GM19395 (cell line): ENCODE data around the gene CUBN.

Experiments
- ATAC-seq: cut with Tn5 transposase; IDR thresholded peaks from one replicate; pipeline ENCODE4 v1.9.1; 2021; ENCODE audit warnings: mild to moderate bottlenecking, moderate library complexity; ENCODE audit not compliant: unreplicated experiment

The CUBN gene

DNA sequence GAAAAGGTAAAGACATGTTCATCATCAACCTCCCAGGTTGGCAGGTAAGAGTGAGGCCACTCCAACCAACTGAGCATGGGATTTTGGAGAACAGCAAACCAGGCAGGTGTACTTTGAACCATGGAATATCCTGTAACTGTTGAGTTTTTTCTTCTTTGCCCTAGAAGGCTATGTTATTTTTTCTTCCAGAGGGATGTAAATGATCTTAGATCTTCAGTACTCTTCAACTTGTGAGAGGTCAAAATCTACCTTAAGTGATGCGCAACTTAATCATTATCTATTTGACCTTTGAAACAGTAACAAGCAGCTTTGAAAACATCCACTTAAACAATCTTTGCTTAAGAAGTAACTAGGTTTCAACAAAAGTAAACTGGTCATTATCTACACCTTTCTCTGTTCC is at the start of gene CUBN:
TSS of gene CUBN (minus strand) at position 71 of the 400 bp plus-strand sequence. CDS start at position 25, 46 bp downstream.
- no peak for ATAC-seq

DNA sequence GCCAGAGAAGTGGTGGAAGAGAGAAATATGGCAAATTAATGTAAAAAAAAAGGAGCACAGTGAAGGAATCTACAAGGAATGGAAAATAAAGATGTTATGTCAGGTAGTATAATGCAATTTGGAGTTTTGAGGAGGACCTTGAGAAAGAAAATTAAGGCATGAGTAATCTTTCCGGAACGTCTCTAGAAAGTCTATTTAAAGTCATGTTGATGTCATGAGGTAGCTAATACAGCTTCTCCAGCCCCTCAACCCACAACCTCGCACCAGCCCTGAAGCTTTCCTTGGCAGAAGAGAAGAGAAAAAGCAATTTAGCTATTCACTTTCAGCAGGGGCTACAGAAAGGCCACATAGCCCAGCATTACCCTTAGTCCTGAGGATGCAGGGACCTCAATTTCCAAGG is 49.4 kb upstream of the CUBN start:
- ATAC-seq = no peak

DNA sequence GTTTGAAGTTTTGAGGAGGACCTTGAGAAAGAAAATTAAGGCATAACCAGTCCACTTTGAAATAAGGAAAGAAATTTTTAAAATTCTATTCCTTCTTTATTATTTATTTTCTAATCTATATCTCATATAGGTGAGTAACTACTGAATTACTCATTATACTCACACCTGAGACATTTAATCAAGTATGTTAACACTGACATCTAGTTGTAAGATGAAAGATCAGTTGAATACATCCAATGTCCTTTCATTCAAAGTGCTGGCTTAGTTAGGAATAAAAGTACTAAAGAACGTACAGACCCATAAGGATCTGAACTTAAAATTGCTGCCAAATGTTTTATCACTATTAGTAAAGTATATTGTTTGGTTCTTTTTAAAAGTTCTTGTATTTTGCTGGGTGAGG is 48.4 kb upstream of the CUBN start:
- no peak for ATAC-seq

DNA sequence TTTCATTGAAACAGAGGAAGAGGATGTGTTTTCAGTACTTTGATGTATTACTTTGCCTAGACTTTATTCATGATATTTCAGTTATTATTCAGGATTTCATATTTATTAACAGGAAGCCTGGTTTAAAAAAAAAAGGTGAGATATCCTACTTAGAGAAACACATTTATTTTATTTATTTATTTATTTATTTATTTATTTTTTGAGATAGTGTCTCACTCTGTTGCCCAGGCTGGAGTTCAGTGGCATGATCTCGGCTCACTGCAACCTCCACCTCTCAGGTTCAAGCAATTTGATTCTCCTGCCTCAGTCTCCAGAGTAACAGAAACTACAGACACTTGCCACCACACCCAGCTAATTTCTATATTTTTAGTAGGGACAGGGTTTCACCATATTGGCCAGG is 47.4 kb upstream of the CUBN start:
- ATAC-seq = no peak

DNA sequence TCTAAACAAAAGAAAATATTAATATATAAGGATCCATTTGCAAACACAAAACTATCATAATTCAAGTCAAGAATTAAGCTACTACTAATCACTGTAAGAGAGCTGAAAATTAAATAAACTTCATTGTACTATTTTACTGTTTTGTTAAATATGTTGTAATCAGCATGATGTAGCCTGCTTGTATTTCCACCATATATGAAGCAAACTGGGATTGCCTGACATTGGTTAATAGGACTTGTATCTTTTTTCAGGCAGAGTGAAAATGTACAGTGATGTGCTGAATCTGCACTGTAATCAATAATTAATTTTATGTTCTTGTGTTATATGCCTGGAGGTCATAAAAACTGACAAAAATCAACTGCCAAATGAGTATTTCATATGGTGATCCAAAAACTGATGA is 46.5 kb upstream of the CUBN start:
- no peak for ATAC-seq

DNA sequence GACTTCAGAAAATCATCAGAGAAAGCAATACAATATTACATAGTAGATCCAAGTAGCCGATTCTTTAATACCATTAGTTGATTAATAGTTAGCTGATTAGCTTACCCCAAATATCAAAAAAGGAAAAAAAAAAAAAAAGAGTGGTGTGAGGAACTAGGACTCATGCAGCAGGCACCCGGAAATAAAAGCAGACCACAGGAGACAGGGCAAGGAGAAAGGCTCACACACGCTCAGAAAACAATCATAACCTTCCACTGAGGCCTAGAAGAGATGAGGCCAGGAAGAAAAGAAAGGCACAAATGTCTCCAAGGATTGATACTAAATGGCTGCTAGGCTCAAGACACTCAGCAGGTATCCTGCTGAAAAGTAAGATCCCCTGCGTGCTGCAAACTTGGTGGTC is 45.9 kb upstream of the CUBN start:
- ATAC-seq = no peak

DNA sequence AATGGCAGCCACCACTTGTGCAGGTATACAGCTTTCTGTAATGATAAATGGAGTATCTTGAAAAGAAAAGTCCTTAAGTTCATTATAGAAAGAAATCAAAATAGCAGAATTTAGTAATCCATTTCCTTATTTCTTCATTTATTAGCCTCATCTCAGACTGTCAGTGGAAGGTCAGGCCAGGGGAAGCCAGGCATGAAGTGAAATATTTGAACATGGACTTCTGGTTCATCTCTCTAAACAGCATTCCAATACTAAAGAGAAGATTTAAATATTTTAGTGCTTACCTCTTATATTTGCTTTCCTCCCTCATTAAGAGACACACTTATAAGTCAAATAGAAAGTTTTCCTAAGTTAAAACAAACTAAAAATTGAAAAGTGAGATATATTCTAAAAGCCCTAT is 45.0 kb upstream of the CUBN start:
- no peak for ATAC-seq

DNA sequence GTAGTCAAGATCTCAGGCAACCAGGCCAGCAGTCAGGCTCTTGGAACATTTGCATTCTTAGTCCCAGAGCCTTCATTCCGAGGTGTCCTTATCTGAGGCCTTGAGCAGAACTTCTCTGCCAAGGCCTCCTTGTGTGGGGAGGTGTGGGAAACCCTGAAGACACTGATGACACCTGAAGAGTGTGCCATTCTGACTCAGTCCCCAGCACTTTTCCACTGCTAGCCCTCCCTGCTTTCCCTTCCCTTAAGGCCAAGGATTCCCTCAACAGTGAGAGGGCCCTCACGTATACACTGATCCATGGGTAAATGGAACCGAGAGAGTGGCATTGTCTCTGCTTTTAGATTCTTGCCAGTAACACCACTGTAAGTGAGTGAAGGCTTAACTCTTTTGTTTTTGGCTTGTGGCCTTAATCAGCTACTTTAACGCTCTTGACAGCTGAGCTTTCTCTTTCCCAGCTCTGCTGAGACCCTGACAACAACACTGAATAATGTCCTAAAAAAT is 41.6 kb upstream of the CUBN start:
- ATAC-seq = no peak

DNA sequence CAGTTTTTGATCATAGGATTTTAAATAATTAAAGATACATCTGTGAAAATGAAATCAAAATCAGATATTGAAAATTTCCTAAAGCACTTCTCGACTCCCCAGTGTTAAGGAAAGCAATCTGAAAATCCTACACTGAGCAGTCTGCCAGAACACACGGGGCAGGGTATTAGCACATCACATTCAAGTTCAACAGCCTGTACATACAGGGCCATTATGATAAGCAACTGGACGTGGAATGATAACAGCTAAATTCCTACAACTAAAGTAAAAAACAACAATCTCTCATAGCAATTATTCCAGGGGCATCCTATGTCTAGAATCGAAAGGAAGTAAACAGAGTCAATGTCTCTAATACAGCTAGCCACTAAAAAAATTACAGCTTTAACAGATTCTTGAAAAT is 40.2 kb upstream of the CUBN start:
- ATAC-seq = no peak

DNA sequence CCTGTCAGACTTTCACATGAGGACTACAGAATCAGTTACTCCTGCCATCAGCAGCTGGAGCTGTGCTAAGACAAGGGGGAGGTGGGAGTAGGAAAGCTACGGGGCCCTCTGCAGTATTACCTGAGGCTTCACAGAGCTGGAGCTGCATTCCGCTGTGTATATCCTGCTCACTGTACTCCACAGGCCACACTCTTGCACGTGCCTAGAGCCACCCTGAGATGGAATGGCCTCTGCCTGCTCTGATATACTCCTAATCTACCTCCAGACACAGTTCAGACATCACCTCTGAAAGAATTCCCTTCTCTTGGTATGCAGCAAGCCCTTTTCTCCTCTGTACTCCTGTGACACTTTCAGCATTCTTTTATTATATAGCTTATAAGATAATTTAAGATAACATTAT is 37.1 kb upstream of the CUBN start:
- ATAC-seq = no peak

DNA sequence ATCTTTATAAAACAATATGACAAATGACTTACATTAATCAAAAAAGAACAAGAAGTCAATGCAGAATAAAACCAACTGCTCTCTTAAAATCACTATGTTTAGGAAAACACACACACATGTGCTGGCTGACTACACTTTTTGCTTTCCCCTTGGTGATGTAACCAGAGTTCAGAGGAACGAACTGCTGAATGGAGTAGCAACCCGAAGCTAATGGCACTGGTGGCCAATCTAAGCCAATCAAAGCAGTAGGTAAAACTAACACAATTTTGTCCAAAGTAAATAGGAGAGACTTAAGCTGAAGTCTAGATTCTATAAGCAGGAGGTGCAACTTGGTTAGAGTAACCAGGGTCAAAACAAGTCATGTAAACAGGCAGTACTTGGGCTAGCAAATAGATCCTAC is 33.2 kb upstream of the CUBN start:
- ATAC-seq = no peak

DNA sequence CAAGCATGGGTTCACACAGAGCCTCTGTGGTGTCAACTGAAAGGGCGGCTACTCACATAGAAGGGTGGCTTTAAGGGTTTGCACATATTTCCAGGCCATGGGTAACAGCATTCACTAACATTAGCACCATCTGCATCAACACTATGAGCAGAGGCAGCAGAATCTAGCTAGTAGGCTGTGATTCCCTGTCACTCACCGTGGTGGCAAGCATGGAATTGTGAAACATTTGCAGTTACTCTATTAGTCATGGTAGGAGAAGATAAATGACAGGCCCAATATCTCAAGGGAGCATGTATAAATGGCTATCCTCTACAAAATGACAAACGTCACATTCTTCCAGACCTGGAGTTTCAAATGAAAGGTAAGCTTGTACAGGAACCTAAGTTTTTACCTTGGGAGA is 32.2 kb upstream of the CUBN start:
- no peak for ATAC-seq

DNA sequence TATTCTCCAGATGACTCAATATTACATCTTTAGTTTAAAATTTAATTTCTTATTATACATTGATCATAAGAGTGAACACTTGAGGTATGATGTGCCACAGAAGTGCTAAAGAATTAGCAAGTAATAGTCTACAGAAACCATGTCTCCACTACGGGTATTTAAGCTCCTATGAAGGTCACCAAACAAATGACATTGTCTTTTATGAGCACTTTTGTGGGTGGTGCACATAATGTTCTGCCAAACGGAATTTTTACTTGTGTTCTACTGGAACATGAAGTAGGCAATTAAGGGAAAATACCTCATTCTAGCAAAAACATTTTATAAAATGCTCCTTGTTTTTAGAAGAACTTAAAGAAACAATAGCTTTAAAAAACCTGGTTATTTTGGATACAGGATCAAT is 27.4 kb upstream of the CUBN start:
- ATAC-seq = no peak

DNA sequence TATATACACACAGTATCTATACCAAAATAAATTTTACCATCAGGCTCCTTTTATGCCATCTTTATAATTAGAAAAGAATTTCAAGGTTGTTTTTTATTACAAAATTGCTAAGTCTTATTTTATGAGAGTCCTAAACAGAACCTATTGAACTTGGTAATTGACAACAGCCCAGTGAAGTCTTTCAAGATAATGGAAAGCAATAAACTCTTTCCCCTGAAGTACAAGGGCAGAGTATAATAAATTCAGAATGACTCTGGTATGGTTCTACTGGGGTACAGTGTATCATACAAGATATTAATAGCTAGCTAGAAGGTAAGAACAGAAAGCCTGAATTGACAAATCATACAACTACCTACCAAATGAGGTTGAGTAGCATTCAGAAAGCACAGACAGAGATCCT is 26.2 kb upstream of the CUBN start:
- ATAC-seq = no peak

DNA sequence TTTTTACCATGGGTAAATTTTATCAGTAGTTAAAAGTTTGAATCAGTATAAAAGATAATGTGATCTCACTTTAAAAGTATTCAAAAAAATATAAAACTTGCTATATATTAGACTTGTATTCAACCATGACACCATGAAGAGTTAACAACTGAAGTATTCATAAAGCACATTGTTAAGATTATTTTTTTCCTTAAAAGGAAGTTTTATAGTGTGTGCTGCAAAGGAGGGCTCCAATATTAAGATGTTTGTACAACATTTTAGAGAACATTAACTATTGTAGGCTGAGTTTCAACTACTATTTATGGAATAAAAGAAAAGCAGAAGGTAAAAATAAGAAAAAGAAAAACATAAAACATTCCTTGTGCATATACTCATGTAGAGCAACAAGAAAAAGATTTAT is 24.5 kb upstream of the CUBN start:
- ATAC-seq = no peak

DNA sequence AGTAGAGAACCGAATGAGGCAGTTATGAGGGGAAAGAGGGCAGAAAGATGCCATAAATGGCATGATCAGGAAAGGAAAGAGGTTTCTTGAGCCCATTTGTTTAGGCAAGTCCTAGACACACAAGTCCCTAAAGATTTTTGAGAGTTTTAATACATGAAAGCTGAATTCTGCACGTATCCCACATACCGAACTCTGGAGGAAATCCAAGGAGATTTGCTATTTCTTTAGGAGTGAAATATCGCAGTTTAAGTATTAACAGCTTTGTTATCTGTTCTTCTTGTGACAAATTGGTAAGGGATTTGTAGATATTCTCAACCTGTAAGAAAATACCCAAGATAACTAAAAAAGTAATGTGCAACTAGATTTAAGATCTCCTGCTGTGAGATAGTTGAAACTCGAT is 23.7 kb upstream of the CUBN start:
- no peak for ATAC-seq

DNA sequence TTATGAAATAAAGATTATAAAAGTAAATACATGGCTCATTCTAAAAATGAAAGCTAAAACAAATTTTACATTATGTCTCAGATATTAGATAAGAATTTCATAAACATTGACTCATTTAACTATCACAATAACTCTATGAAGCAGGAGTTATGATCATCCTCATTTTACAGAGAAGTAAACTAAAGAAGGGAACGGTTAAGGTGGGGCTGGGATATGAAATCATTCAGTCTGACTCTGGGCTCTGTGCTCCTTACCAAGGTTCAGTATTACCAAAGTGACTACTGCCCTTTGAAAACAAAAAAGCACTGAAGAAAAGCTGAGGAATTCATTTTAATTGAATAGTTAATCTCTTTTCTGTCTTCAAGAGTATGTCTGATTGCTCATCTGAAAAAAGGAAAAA is 22.1 kb upstream of the CUBN start:
- no peak for ATAC-seq

DNA sequence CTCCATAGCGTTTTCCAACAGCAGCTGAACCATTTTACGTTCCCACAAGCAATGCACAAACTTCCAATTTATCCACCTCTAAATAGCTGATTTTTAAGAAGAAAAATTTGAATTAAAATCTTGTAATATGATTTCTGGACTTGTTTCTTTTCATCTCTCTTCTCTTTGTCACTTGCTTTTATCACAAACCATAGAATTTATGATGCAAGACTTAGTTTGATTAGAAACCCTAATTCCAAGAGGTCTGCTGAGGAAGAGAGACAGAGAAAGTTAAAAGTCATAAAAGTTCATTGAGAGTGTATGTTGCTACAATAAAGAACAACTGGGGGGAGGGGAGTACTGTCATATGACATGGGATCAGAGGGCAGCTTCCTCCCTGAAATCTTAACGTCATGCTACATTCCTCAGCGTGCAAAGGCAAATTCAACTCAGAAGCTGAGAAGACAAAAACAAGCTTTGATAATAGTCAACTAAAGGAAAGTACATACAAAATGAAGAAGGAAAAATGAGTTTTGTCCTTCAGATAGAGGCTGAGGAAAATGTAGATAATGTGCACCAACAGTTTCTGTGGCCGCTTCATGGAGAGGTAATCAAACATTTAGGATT is 18.4 kb upstream of the CUBN start:
- no peak for ATAC-seq

DNA sequence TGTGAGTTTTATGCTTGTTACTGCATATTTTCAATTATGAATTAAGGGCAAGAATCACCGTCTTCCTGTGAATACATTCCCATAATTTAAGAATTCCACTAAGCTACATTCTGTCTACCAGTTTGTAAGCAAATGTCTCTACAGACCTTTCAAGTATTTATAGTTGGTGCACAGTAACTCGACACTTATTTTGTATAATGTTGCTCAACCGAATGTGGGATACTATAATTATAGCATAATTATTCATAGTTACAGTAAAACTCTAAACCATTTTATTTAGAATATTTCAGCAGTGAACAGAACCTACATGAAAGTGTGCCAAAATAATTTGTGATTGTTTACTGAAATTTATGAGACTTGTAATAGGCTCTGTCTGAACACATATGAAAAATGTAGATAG is 17.3 kb upstream of the CUBN start:
- ATAC-seq = no peak

DNA sequence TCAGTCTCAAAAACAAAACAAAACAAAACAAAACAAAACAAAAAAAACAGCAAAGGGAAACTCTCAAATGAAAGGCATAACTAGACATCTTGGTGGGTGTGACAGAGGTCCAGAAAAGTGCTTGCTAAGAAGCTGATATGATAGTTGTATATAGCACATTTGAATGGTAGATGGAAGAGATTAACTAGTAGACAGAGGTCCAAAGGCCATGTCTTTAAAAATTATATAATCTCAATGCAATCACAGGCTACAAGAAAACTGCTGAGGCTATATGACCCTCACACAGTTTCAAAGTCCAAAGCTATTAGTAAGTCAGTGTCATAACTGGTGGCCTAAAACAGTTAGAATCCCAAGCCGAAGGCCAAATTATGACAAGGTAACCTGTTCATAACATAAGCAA is 15.6 kb upstream of the CUBN start:
- ATAC-seq = no peak

DNA sequence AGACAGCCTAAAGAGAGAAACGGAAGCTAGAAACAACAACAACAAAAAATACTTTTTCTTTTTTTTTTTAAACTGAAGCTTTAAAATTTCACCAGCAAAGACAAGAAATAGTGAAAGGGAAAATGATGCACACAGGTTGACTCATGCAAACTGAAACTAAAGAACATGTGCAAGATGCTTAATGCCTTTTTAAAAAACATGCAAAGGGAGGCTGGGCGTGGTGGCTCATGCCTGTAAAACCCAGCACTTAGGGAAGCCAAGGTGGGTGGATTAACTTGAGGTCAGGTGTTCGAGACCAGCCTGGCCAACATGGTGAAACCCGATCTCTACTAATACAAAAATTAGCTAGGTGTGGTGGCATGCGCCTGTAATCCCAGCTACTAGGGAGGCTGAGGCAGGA is 15.1 kb upstream of the CUBN start:
- no peak for ATAC-seq

DNA sequence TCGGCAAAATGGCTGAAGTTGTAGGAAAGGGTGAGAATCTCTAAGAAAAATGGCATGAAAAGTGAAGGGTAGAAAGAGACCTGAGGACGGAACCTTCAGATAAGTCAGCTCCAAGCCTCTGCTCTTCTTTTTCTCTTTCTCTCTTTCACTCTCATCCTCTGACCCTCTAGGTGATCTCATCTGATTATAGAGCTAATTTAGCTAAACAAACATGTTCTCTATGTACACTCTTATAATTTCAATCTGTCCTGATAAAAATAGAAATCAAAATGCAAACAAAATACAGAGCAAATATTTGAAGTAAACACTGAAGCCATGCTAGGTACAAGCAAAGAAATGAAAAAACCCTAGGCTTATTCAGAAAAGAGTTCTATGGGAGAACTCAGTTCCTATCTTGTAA is 14.4 kb upstream of the CUBN start:
- ATAC-seq = no peak

DNA sequence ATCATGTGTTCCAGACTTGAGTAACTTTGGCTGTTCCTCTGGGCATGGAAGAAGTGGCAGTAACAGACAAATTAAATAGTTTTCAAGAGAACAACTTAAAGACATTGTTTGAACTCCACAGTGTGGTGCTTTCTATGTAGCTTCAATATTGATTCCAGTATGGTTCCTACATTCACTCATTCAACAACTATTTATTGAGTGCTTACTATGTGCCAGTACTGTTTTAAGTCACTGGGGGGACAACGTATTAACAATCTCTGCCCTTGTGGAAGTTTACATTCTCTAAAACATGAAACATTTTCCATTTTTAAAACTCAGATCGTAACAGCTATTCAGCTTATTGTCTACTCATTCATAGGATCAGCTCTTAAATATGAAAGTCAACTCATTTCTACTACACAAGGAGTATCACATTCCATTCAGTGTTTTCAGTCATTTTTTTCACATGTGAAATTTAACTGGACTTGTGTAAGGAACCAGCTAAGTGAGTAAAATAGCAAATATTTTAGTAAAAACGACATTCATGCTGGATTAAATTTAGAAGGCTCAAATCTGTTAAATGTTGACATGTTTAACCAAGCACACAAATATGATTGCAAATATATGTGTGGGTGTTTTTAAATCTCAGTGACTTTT is 13.6 kb upstream of the CUBN start:
- ATAC-seq = no peak
